KMS-11 (cell line): Measurements from ENCODE around the gene ZIC4.

Source experiments
- H2AFZ ChIP-seq: fragments of 200-600 bp; sonication (generic); 2 replicates; pipeline ENCODE4 v1.6.1; 2016; ENCODE audit warnings: antibody characterized with exemption, mixed run types, low read depth
- H3K27ac ChIP-seq: fragments of 200-600 bp; sonication (generic); 2 replicates; pipeline ENCODE4 v1.6.1; 2016; ENCODE audit warnings: mild to moderate bottlenecking, mixed run types
- H3K27me3 ChIP-seq: fragments of 200-600 bp; sonication (generic); 2 replicates; pipeline ENCODE4 v1.6.1; 2017; ENCODE audit warnings: mild to moderate bottlenecking, low read depth, mixed run types, moderate library complexity; ENCODE audit not compliant: insufficient read depth
- H3K36me3 ChIP-seq: fragments of 200-600 bp; sonication (generic); 2 replicates; pipeline ENCODE4 v1.6.1; 2017; ENCODE audit warnings: mild to moderate bottlenecking, mixed run types; ENCODE audit not compliant: insufficient read depth
- H3K4me1 ChIP-seq: fragments of 200-600 bp; sonication (generic); 2 replicates; pipeline ENCODE4 v1.6.1; 2016; ENCODE audit warnings: mild to moderate bottlenecking, low read depth, mixed run types; ENCODE audit not compliant: poor library complexity, severe bottlenecking
- H3K4me2 ChIP-seq: fragments of 200-600 bp; sonication (generic); 2 replicates; pipeline ENCODE4 v1.7.0; 2016; ENCODE audit warnings: mild to moderate bottlenecking, mixed run types
- H3K4me3 ChIP-seq: fragments of 200-600 bp; sonication (generic); IDR thresholded peaks from 2 replicates; pipeline ENCODE4 v1.6.1; 2017; ENCODE audit warnings: low read depth, low read length, mixed read lengths; ENCODE audit not compliant: insufficient read depth
- H3K79me2 ChIP-seq: fragments of 200-600 bp; sonication (generic); 2 replicates; pipeline ENCODE4 v1.6.1; 2016; ENCODE audit warnings: low read depth, mixed run types; ENCODE audit not compliant: insufficient read depth
- H3K9ac ChIP-seq: fragments of 200-600 bp; sonication (generic); 2 replicates; pipeline ENCODE4 v1.6.1; 2016; ENCODE audit warnings: mild to moderate bottlenecking, mixed run types
- H4K20me1 ChIP-seq: fragments of 200-600 bp; sonication (generic); 2 replicates; pipeline ENCODE4 v1.6.1; 2016; ENCODE audit warnings: mild to moderate bottlenecking, mixed run types; ENCODE audit not compliant: insufficient read depth
- TF ChIP-seq, protein P1 (sequence below): fragments of 200-600 bp; sonication (generic); conservative IDR thresholded peaks from 2 replicates; pipeline ENCODE4 v1.6.1; 2017; ENCODE audit warnings: low read depth, mild to moderate bottlenecking, antibody characterized with exemption, low read length, moderate library complexity, mixed read lengths

The ZIC4 gene

DNA sequence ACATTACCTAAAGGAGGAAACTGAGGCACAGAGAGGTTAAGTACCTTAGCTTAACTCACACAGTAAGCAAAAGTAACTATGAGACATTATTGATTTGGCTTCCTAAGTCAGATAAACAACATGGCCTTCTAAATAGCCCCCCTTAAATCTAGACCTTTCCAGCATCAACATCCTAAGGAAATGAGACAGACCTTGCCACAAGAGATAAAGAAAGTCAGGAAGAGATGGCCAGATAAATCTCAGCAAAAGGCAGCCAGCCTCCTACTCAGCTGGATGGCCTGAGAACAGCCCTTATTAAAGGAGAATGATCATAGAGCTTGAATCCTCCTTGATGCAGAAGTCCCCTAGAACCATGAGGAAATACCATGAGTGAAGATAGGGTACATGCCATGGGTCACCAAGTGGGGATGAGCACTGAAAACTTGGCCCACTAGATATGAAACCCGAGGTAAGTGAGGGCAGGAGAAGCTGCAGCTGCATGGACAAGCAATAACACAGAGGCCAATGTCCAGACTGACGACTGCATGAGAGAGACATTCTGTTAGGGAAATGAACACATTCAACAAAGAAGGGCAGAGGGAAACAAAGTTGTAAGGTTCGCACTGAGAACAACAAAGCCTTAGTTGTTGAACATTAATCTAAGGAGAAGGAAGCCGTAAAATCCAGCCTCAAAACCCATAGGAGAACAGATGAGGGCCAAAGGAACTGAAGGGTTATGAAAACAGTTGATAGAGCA, 69.6 kb downstream of the ZIC4 start:
- H3K4me1 ChIP-seq = no peaks in the 10 kb centered on the region
- H4K20me1 ChIP-seq = no peaks in the 10 kb centered on the region
- H2AFZ ChIP-seq = no peak overlapping the region
- no peak overlapping the region for H3K9ac ChIP-seq
- H3K36me3 ChIP-seq = no peaks in the 10 kb centered on the region
- H3K27me3 ChIP-seq = no peaks in the 10 kb centered on the region
- no peaks in the 10 kb centered on the region for H3K79me2 ChIP-seq
- H3K4me2 ChIP-seq = no peak overlapping the region
- TF ChIP-seq, protein P1, sequence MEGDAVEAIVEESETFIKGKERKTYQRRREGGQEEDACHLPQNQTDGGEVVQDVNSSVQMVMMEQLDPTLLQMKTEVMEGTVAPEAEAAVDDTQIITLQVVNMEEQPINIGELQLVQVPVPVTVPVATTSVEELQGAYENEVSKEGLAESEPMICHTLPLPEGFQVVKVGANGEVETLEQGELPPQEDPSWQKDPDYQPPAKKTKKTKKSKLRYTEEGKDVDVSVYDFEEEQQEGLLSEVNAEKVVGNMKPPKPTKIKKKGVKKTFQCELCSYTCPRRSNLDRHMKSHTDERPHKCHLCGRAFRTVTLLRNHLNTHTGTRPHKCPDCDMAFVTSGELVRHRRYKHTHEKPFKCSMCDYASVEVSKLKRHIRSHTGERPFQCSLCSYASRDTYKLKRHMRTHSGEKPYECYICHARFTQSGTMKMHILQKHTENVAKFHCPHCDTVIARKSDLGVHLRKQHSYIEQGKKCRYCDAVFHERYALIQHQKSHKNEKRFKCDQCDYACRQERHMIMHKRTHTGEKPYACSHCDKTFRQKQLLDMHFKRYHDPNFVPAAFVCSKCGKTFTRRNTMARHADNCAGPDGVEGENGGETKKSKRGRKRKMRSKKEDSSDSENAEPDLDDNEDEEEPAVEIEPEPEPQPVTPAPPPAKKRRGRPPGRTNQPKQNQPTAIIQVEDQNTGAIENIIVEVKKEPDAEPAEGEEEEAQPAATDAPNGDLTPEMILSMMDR = no peak
- H3K4me3 ChIP-seq = no peak overlapping the region
- H3K27ac ChIP-seq = no peak overlapping the region
